ENCODE data around the gene TAF11L13.

The TAF11L13 gene

GRCh38 chr5:17679597-17680203 is 47.8 kb downstream of the TAF11L13 start:
- DNase-seq (ENCODE audit: low read depth) = no peak

DNA sequence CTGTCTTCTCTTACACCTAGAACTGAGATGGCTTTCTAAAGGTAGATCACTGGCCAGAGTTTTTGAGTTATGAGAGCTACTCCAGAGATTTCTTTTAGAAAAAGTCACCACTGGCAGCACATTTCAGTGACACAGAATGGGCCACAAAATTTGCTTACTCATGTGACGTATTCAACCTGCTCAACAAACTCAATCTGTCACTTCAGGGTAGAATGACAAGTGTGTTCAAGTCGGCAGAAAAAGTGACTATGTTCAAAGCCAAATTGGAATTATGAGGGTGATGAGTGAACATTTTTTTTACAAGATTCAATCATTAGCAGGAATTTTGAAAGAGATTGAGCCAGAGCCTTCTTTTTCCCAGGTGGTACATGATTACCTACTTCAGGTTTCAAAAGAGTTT is 48.8 kb downstream of the TAF11L13 start:
- no peak for DNase-seq (ENCODE audit: low read depth)
